ENCODE results near the gene PIK3R1. TPM values are rescaled to one million over a fixed set of nuclear protein-coding genes. Genes with fewer than 3 reads are reported as not detected.

Gene PIK3R1
- total and polyA plus RNA-seq, 2 experiments from 2014 or later: 5.9 to 9.8 TPM

GRCh38 chr5:68343421-68343826 is 127.9 kb downstream of the PIK3R1 start (continued):
- TF ChIP-seq ZNF462 (CRISPR knock-in tag; IDR thresholded peaks at IDR 0.05) (no peak), EZH2phosphoT487 (IDR thresholded peaks at IDR 0.05; ENCODE audit: unreplicated experiment) (no peak), STAT1 (IDR thresholded peaks at IDR 0.05; ENCODE audit: unreplicated experiment) (no peak), EZH2 (IDR thresholded peaks at IDR 0.05; ENCODE audit: low read depth, unreplicated experiment) (no peak), ZNF331 (CRISPR knock-in tag; IDR thresholded peaks at IDR 0.05; ENCODE audit: low read depth) (no peak), CREB1 (CRISPR knock-in tag; IDR thresholded peaks at IDR 0.05; ENCODE audit: low read depth) (no peak), NANOG (IDR thresholded peaks at IDR 0.05; ENCODE audit: borderline replicate concordance) (no peak), CTCF (conservative IDR thresholded peaks at IDR 0.05; ENCODE audit: low read depth in 2 of 2) (no peak), JUNB (IDR thresholded peaks at IDR 0.05; ENCODE audit: unreplicated experiment) (no peak), POLR2AphosphoS5 (IDR thresholded peaks at IDR 0.05; ENCODE audit: low read depth) (no peak)
- TF ChIP-seq, protein P1, sequence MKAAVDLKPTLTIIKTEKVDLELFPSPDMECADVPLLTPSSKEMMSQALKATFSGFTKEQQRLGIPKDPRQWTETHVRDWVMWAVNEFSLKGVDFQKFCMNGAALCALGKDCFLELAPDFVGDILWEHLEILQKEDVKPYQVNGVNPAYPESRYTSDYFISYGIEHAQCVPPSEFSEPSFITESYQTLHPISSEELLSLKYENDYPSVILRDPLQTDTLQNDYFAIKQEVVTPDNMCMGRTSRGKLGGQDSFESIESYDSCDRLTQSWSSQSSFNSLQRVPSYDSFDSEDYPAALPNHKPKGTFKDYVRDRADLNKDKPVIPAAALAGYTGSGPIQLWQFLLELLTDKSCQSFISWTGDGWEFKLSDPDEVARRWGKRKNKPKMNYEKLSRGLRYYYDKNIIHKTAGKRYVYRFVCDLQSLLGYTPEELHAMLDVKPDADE (IDR thresholded peaks at IDR 0.05): no peak
